Urinary bladder (tissue), 4 donors: ENCODE data around the gene FMN2. TPM values are rescaled to one million over a fixed set of nuclear protein-coding genes. Genes with fewer than 3 reads are reported as not detected.
A peak's percentile ranks its signal among the peaks of the same experiment; 100 is the strongest.

Experiments
- DNase-seq: peaks from one replicate; pipeline ENCODE4 v3.0.0-alpha.2; 2015; ENCODE audit errors: extremely low spot score
- H3K27ac ChIP-seq: one replicate; pipeline ENCODE4 v1.5.1; 2013; ENCODE audit warnings: low read depth, mild to moderate bottlenecking, moderate library complexity
- H3K36me3 ChIP-seq: one replicate; pipeline ENCODE4 v1.6.1; 2013; ENCODE audit warnings: mild to moderate bottlenecking, moderate library complexity; ENCODE audit not compliant: insufficient read depth
- H3K4me1 ChIP-seq: one replicate; pipeline ENCODE4 v1.6.1; 2013; ENCODE audit warnings: mild to moderate bottlenecking, moderate library complexity; ENCODE audit not compliant: insufficient read depth
- H3K4me3 ChIP-seq: one replicate; pipeline ENCODE4 v1.5.1; 2013; ENCODE audit warnings: low read depth, low read length
- WGBS: extraction: QIAGEN DNeasy Blood & Tissue Kit; methylation state at CpG from one replicate; pipeline ENCODE4 v1.1.7; 2013; 5-methylcytosine and 5-hydroxymethylcytosine counted together
- polyA plus RNA-seq: library from polyadenylated mRNA; stranded (reverse); fragments of 200-250 nt; gene quantifications from one replicate; pipeline ENCODE4 v1.2.3, GENCODE V29; 2013
- total RNA-seq: library from RNA; depleted of rRNA; stranded (reverse); fragments of >200 nt; gene quantifications from one replicate; pipeline ENCODE4 v1.2.3, GENCODE V29; 2014
- donor health status: healthy with polysubstance abuse.
- donor health status: healthy.

FMN2 gene
- total and polyA plus RNA-seq, 2 donors, result 0.23 to 2.6 TPM

DNA sequence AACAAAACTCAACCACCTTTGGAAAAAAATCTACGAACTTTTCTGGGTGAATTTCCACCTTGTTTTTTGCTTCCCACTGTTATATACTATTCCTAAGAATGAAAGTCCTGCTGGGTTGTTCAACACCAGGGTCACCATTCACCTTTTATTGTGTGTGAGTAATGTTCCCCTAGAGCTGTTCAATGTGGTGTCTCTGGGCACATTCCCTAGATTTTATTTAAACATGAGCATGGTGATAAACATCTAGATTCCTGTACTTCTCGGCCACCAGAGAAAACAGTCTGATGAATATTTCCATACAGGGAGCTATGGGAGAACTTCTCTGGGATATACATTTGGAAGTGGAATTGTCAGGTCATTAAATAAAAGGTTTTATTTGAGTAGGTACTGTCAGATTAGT, 13.0 kb downstream of the FMN2 start:
- no peak for DNase-seq
- Histone ChIP-seq H3K4me1 (no peaks in the 10 kb centered on the region), H3K36me3 (no peaks in the 10 kb centered on the region), H3K4me3 (no peak overlapping the region), H3K27ac (no peak overlapping the region)
- 84% methylated on average over 2 of the region's 2 CpGs for WGBS

DNA sequence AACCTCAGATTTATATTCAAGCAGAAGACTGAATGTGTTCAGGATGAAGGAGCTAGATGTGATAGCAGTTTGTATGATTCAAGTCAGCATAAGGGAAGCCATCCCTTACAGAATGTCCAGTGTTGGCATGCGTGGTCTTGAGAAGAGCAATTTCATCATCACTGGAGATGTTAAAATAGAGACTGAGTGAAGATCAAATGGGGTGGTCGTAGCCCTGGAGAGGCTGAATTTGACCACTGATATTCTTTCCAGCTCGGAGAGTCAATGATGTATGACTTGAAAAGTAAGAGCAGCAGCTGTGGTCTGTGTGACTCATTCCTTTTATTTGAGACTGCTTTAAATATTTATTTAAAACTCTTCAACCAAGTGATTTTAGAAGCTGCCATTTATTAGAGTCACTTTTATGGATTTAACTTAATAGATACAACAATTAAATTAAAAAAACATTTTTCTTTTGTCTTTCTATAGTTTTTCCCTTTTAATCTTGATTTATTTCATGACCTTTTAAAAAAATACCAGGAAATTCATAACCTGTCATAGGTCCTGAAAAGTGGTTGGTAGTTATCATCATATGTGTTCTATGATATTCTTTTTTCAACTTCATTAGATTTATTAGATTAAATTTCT, 15.5 kb downstream of the FMN2 start:
- Histone ChIP-seq H3K4me1 (no peaks in the 10 kb centered on the region), H3K27ac (no peak overlapping the region), H3K4me3 (no peak overlapping the region), H3K36me3 (no peaks in the 10 kb centered on the region)
- no peak for DNase-seq
- 49% methylated on average over 3 of the region's 3 CpGs for WGBS

DNA sequence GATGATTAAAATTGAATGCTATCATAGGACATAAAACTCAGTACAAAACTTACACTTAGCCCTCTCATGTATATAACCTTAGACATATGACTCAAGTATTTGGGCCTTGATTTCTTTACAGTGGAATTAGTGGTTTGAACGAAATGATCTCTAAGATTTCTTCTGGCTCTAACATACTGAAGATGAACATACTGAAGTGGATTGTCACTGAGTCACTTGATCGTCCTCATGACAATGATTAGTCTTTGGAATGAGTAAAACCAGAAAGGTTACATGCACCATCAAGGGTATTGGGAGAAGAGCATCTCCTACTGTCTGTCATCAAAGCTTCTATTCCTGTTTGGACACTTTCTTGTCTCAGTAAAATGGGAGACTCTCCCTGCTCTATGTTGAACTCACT, 17.4 kb downstream of the FMN2 start:
- Histone ChIP-seq H3K4me3 (no peak overlapping the region), H3K27ac (no peak overlapping the region), H3K4me1 (no peaks in the 10 kb centered on the region), H3K36me3 (no peaks in the 10 kb centered on the region)
- 81% methylated on average over 2 of the region's 2 CpGs for WGBS
- DNase-seq, result no peak

DNA sequence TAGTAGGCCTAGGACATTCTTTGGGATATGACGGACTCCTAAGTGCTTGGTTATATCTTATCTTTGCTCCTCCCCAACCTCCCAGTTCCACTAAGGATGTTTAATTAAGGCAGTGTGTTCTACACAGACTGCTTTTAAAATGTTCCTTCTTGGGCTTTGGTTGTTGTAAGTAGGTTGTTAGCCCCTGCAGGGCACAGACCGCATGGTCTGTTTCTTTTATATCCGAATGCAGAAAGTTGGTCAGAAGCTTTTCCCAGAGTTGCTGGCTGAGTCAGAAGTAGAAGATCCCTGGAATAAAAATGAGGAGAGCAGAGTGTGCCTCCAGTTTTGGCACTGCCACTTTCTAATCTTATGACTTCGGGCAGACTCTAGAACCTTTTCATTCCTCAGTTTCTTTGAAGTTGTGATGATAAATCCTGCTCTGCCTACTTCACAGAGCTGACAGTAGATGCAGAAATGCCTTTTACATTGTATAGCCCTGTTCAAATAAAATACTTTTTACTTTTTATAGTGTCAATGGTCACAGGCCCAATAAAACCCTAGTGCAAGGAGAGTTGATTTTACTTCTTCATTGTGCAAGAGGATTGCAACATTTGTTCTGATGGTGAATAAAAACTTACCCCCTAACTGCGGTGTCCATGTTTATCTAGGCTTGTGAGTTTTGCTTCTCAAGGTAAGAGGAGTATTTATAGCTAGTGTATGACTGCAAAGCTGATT, 18.4 kb downstream of the FMN2 start:
- 63% methylated on average over 5 of the region's 5 CpGs for WGBS
- Histone ChIP-seq H3K36me3 (no peaks in the 10 kb centered on the region), H3K4me1 (no peaks in the 10 kb centered on the region), H3K27ac (no peak overlapping the region), H3K4me3 (no peak overlapping the region)
- DNase-seq, result no peak

DNA sequence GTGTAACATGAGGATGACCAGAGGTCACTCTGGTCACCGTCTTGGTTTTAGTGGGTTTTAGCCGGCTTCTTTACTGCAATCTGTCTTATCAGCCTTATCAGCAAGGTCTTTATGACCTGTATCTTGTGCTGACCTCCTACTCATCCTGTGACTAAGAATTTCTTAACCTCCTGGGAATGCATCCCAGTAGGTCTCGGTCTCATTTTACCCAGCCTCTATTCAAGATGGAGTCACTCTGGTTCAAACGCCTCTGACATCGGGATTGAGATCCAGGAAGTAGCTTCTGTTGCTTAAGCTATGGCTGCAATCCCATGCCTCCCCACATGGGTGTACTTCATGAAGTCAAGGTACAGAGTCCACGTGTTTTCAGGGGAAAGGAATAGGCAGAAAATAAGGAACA, 19.9 kb downstream of the FMN2 start:
- H3K36me3 ChIP-seq, result no peaks in the 10 kb centered on the region
- DNase-seq, result no peak
- H3K4me3 ChIP-seq, result no peak overlapping the region
- 55% methylated on average over 6 of the region's 6 CpGs for WGBS
- H3K4me1 ChIP-seq, result no peaks in the 10 kb centered on the region
- no peak overlapping the region for H3K27ac ChIP-seq

DNA sequence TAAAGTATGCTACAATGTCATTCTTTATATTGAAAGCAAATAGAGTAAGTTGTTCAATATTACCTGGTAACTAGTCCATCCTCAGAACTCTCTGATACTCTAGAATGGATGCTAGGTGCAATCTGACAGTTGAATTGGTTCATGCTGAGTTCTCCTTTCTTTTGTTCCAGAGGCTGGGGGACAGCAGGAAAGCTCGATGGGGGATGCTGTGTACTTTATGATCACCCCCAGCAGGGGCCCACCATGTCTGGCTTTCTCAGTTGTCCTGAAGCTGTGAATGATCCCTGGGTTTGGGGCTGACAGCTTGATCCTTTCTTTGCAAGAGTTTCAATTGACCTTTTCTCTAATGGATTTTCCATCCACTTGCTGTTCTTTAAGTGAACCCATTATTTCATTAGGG, 22.5 kb downstream of the FMN2 start:
- no peak overlapping the region for H3K27ac ChIP-seq
- no peaks in the 10 kb centered on the region for H3K4me1 ChIP-seq
- no peaks in the 10 kb centered on the region for H3K36me3 ChIP-seq
- no peak overlapping the region for H3K4me3 ChIP-seq
- 13% methylated on average over 1 of the region's 1 CpG for WGBS
- DNase-seq, result no peak

DNA sequence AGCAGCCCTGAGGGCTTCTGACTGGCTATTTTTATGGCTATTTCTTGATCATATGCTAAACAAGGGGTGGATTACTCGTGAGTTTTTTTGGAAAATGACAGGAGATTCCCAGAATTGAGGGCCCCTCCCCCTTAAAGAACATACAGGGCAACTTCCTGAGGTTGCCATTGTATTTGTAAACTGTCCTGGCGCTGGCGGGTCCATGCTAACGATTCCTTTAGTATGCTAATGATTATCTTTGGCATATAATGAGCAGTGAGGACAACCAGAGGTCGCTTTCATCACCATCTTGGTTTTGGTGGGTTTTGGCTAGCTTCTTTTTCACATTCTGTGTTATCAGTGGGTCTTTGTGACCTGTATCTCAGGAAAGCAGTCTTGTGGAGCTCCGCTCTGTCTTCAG, 24.1 kb downstream of the FMN2 start:
- no peaks in the 10 kb centered on the region for H3K36me3 ChIP-seq
- 69% methylated on average over 6 of the region's 6 CpGs for WGBS
- H3K27ac ChIP-seq, result no peak overlapping the region
- DNase-seq, result no peak
- no peaks in the 10 kb centered on the region for H3K4me1 ChIP-seq
- no peak overlapping the region for H3K4me3 ChIP-seq

DNA sequence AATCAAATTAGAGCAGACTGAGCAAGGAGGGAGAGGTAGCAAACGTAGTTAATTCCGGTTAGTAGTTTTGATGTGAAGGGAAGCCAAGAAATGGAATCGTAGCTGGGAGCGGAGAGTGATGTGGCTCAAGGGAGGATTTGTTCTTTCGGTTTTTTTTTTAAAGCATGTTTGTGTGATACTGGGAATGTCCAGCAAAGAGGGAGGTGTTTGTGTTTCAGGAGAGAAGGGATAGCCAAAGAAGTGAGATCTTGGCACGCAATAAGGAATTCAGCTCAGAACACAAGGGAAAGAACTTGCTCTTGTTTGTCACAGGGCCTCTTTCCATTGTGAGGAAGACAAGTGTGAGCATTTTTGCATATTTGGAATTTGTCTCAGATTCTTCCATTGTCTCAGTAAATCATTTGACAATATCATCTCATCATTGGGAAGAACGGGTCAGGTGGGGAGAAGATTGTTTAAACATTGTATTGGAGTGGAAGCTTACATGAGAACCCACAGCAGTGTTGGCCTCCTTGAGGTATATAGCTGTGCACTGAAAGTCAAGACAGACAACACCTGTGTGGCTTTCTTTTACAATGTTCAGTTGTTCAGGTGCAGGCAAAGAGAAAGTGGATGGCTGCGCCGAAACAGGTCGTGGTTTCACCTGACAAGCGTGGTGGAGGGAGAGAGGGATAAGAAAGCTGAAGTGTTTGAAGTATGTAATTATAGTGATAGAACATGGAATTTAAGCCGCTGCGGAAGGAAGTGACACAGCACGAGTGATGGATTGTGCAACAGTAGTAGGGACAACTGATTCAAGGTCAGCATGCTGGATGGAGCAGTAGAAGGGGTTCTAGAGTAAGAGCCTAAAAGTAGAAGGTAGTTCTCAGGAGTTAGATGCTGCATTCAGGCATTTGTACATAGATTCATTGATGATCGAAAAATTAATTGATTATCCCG, 25.4 kb downstream of the FMN2 start:
- no peak for DNase-seq
- Histone ChIP-seq H3K4me1 (no peaks in the 10 kb centered on the region), H3K4me3 (no peak overlapping the region), H3K27ac (no peak overlapping the region), H3K36me3 (no peaks in the 10 kb centered on the region)
- 81% methylated on average over 16 of the region's 16 CpGs for WGBS

DNA sequence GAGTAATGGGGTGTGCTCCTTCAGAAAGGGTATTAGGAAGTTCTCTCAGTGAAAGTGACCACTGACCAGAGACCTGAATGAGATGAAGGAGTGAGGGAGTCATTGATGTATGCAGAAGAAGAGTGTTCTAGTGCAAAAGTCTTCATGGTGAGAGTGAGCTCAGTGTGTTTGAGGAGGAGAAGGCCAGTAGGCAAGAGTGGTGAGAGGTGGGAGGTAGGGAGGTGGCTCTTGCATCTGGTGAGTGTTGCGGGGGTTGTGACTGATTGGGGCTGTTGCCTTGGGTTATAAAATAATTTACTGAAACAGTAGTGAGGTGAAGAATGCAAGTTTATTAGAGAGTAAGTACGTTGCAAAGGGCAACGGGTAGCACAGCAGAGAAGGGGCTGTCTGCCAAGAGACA, 26.2 kb downstream of the FMN2 start:
- DNase-seq, result no peak
- WGBS, result 42% methylated on average over 3 of the region's 3 CpGs
- Histone ChIP-seq H3K4me3 (no peak overlapping the region), H3K27ac (no peak overlapping the region), H3K36me3 (no peaks in the 10 kb centered on the region), H3K4me1 (no peaks in the 10 kb centered on the region)

DNA sequence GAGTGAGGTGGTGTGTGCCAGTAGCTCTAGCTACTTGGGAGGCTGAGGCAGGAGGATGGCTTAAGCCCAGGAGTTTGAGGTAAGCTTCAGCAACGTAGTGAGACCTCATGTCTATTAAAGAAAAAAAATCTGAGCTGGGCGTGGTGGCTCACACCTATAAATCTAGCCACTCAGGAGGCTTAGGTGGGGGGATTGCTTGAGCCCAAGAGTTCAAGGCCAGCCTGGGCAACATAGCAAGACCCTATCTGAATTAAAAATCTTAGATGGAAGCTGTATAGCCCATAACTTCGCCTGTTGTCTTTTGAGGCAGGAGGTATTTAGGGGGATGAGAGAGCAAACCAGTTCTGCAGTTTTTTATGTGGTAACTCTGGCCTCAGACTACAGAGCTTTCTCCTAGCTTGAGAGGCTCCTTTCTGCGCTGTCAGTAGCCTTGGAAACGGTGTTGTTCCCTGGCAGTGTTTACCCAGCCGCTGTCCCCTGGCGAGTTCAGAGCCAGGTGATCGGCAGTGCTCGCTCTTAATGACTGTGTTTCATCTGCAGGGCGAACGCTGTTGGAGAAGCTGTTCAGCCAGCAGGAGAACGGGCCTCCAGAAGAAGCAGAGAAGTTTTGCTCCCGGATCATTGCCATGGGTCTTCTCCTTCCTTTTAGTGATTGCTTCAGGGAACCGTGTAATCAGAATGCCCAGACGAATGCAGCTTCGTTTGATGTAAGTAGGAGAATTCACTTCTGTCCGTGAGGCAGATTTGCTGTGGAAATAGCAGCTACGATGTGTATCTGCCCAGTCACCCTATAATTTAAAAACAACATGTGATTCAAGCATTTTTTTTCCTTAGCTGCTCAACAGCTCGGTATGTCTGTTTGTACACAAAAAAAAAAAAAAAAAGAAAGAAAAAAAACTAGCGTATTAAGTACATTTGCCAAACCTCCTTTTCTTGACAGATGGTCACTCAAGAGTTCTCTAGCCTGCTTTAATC, 31.2 kb downstream of the FMN2 start:
- Histone ChIP-seq H3K27ac (no peak overlapping the region), H3K4me1 (no peaks in the 10 kb centered on the region), H3K36me3 (no peaks in the 10 kb centered on the region), H3K4me3 (no peak overlapping the region)
- whole genome bisulfite sequencing, result 46% methylated on average over 20 of the region's 20 CpGs
- DNase-seq, result peak; percentile 45

DNA sequence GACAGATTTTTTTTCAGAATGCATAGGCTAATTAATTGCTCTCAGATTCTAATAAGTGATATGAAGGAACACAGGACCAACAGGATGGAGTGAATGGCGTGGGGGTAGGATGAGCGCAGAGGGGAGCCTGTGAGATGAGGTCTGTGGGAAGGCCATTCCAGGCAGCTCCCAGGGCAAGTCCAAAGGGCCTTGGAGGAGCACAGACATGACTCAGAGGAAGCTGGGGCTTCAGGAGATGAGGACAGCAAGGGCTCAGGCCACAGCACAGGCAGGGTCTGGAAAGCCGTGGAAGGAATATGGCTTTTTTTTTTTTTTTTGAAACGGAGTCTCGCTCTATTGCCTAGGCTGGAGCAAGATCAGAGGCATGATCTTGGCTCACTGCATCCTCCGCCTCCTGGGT, 35.1 kb downstream of the FMN2 start:
- H3K27ac ChIP-seq, result no peak overlapping the region
- no peak overlapping the region for H3K4me3 ChIP-seq
- H3K36me3 ChIP-seq, result no peaks in the 10 kb centered on the region
- no peaks in the 10 kb centered on the region for H3K4me1 ChIP-seq
- 91% methylated on average over 6 of the region's 6 CpGs for WGBS
- no peak for DNase-seq

DNA sequence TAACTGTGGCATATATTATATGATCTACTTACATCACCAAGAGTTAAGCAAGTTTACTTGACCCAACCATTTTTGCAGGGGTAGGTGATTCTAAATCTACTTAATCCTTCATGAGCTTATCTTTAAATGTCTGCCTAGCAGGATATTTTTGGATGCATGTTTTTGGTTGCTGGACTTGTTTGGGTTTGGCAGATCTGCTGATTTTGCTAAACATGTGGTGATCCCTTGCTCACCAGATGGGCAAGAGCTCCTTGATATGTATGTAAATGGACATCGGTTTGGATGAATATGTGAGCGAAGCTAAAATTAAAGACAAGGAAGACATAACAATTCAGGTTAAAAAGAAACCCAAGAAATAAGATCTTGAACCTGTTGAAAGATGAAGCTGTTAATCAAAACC, 36.7 kb downstream of the FMN2 start:
- Histone ChIP-seq H3K4me3 (no peak overlapping the region), H3K27ac (no peak overlapping the region), H3K36me3 (no peaks in the 10 kb centered on the region), H3K4me1 (no peaks in the 10 kb centered on the region)
- no peak for DNase-seq
- 96% methylated on average over 2 of the region's 2 CpGs for WGBS

DNA sequence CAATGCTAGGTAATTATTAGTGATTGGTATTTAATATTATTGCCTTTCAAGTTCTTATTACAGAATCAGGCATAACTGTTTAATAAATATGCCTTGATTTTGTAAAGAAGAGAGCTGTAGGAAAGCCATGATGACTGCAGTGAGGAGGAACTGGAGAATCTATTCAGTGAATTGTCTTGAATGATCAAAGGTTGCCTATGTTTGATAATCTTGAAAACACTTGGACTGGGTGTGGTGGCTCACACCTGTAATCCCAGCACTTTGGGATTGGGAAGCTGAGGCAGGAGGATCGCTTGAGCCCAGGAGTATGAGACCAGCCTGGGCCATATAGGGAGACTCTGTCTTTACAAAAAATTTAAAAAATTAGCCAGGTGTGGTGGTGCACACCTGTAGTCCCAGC, 42.4 kb downstream of the FMN2 start:
- H3K27ac ChIP-seq, result no peak overlapping the region
- no peak for DNase-seq
- H3K4me1 ChIP-seq, result no peaks in the 10 kb centered on the region
- no peaks in the 10 kb centered on the region for H3K36me3 ChIP-seq
- WGBS, result 84% methylated on average over 1 of the region's 1 CpG
- H3K4me3 ChIP-seq, result no peak overlapping the region
